Astrocyte (in vitro differentiated cells and primary cell): ENCODE data around the gene ADCY5. TPM values are rescaled to one million over a fixed set of nuclear protein-coding genes. Genes with fewer than 3 reads are reported as not detected.

ENCODE experiments used
- DNase-seq: peaks from one replicate; pipeline ENCODE4 v3.0.0-alpha.2; 2010; ENCODE audit warnings: low read depth
- FAIRE-seq: peaks from 2 replicates; lab custom pipeline; 2011; peaks lifted over from hg19 to GRCh38; lab: Jason Lieb, UNC
- H2AFZ ChIP-seq: 2 replicates; pipeline ENCODE4 v1.6.0; 2012; ENCODE audit warnings: low read depth, low read length, inconsistent platforms
- H3K27ac ChIP-seq: 2 replicates; pipeline ENCODE4 v1.5.1; 2011; ENCODE audit warnings: low read depth, low read length, inconsistent platforms
- H3K27me3 ChIP-seq: 2 replicates; pipeline ENCODE4 v1.6.0; 2011; ENCODE audit warnings: low read length, inconsistent platforms; ENCODE audit not compliant: insufficient read depth
- H3K36me3 ChIP-seq: 2 replicates; pipeline ENCODE4 v1.5.1; 2011; ENCODE audit warnings: low read length, inconsistent platforms; ENCODE audit not compliant: insufficient read depth
- H3K4me1 ChIP-seq: 2 replicates; pipeline ENCODE4 v1.5.1; 2011; ENCODE audit warnings: low read length, inconsistent platforms; ENCODE audit not compliant: insufficient read depth
- H3K4me2 ChIP-seq: 2 replicates; pipeline ENCODE4 v1.6.0; 2012; ENCODE audit warnings: low read length, inconsistent platforms
- H3K4me3 ChIP-seq: 2 replicates; pipeline ENCODE4 v1.5.1; 2011; ENCODE audit warnings: low read depth, mild to moderate bottlenecking, low read length, inconsistent platforms; ENCODE audit not compliant: insufficient read depth
- H3K79me2 ChIP-seq: 2 replicates; pipeline ENCODE4 v1.6.0; 2012; ENCODE audit warnings: mild to moderate bottlenecking, low read length, inconsistent platforms; ENCODE audit not compliant: insufficient read depth
- H3K9ac ChIP-seq: 2 replicates; pipeline ENCODE4 v1.6.0; 2012; ENCODE audit warnings: mild to moderate bottlenecking, low read length, inconsistent platforms
- H3K9me3 ChIP-seq: 2 replicates; pipeline ENCODE4 v1.5.1; 2012; ENCODE audit warnings: low read depth, mild to moderate bottlenecking, low read length, inconsistent platforms; ENCODE audit not compliant: insufficient read depth
- H4K20me1 ChIP-seq: 2 replicates; pipeline ENCODE4 v1.6.0; 2012; ENCODE audit warnings: low read length, inconsistent platforms; ENCODE audit not compliant: insufficient read depth
- H3K27ac Mint-ChIP-seq: one replicate; pipeline ENCODE4 v1.8.0; 2021; ENCODE audit warnings: mild to moderate bottlenecking, mixed read lengths; ENCODE audit not compliant: unreplicated experiment
- H3K27me3 Mint-ChIP-seq: one replicate; pipeline ENCODE4 v1.8.0; 2021; ENCODE audit warnings: low read depth, mixed read lengths; ENCODE audit not compliant: unreplicated experiment
- H3K36me3 Mint-ChIP-seq: one replicate; pipeline ENCODE4 v1.8.0; 2021; ENCODE audit warnings: low read depth, mixed read lengths; ENCODE audit not compliant: unreplicated experiment
- H3K4me1 Mint-ChIP-seq: one replicate; pipeline ENCODE4 v1.8.0; 2021; ENCODE audit warnings: low read depth, mixed read lengths; ENCODE audit not compliant: unreplicated experiment
- H3K4me3 Mint-ChIP-seq: one replicate; pipeline ENCODE4 v1.8.0; 2021; ENCODE audit warnings: mild to moderate bottlenecking, moderate library complexity, mixed read lengths; ENCODE audit not compliant: unreplicated experiment
- H3K9me3 Mint-ChIP-seq: one replicate; pipeline ENCODE4 v1.8.0; 2021; ENCODE audit warnings: mild to moderate bottlenecking, mixed read lengths; ENCODE audit not compliant: unreplicated experiment
- EZH2 ChIP-seq: IDR thresholded peaks from 2 replicates; pipeline ENCODE4 v1.6.1; 2012; ENCODE audit warnings: mild to moderate bottlenecking, low read length, inconsistent platforms; ENCODE audit not compliant: insufficient read depth
- total RNA-seq: library from RNA; stranded (reverse); gene quantifications from 2 replicates; pipeline ENCODE4 v1.2.1, GENCODE V29; 2021
- TF ChIP-seq, protein P1 (sequence below): IDR thresholded peaks from 2 replicates; pipeline ENCODE4 v1.5.1; 2011; ENCODE audit warnings: low read depth, mild to moderate bottlenecking, inconsistent platforms, low read length, moderate library complexity; ENCODE audit not compliant: insufficient read depth

The ADCY5 gene
- total RNA-seq, 1 donor from 2014 or later, result 1.2 TPM

DNA sequence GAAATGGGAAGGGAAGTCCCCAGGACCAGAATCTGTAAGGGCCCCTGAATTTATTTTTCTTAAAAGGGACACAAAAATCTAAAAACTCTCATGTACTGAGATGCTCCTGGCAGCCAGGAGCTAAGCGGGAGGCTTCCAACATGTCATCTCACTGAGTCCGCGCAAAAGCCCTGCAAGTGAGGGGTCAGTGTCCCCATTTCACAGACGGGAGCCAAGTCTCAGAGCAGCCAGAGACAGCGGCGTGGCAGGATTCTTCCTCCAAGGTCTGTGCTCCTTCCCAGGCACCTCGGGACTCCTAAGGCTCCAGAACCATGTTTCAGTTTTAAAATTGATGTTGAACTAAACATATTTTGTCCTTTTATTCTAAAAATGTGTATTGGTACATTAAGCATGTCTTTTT is 114.8 kb downstream of the ADCY5 start:
- TF ChIP-seq EZH2, result no peak
- H3K4me3 Mint-ChIP-seq, result no peak overlapping the region
- no peak overlapping the region for H2AFZ ChIP-seq
- no peak overlapping the region for H3K9ac ChIP-seq
- H3K4me1 Mint-ChIP-seq, result peaks cover 9% of the 10 kb centered on the region
- H3K79me2 ChIP-seq, result no peaks in the 10 kb centered on the region
- H3K27me3 ChIP-seq, result peaks cover 18% of the 10 kb centered on the region
- no peaks in the 10 kb centered on the region for H3K4me1 ChIP-seq
- DNase-seq, result no peak
- no peak overlapping the region for H3K4me2 ChIP-seq
- no peaks in the 10 kb centered on the region for H3K9me3 ChIP-seq
- peaks cover 40% of the 10 kb centered on the region for H3K27me3 Mint-ChIP-seq
- no peak for FAIRE-seq
- no peaks in the 10 kb centered on the region for H4K20me1 ChIP-seq
- H3K4me3 ChIP-seq, result no peak overlapping the region
- H3K36me3 Mint-ChIP-seq, result peaks cover 3% of the 10 kb centered on the region
- H3K27ac Mint-ChIP-seq, result no peak overlapping the region
- no peak overlapping the region for H3K27ac ChIP-seq
- H3K9me3 Mint-ChIP-seq, result peaks cover 4% of the 10 kb centered on the region
- H3K36me3 ChIP-seq, result no peaks in the 10 kb centered on the region

DNA sequence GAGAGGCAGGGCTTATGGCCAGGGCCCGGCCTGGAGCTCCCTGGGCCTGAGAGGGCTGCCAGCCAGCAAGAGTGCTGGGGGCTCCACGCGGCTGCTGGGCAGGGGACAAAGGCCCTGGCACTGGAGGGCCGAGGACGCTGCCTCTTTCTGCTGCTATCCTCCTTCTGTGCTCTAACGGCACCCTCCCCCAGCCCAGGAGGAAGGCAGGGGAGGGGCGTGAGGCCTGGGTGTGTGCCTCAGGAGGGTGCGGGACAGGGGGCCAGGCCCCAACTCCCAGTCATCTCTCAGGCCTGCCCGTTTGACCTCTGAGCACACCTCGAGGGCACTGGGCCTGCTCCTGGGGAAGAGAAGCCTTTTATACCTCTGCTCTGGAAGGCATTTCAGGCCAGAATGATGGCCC is 115.5 kb downstream of the ADCY5 start:
- Mint-ChIP-seq H3K4me1 (peaks cover 9% of the 10 kb centered on the region), H3K4me3 (no peak overlapping the region), H3K36me3 (peaks cover 3% of the 10 kb centered on the region), H3K27me3 (peaks cover 45% of the 10 kb centered on the region), H3K27ac (no peak overlapping the region), H3K9me3 (peaks cover 4% of the 10 kb centered on the region)
- H3K4me3 ChIP-seq, result no peak overlapping the region
- H3K4me2 ChIP-seq, result no peak overlapping the region
- DNase-seq, result no peak
- H2AFZ ChIP-seq, result no peak overlapping the region
- no peaks in the 10 kb centered on the region for H3K36me3 ChIP-seq
- H3K27me3 ChIP-seq, result peaks cover 12% of the 10 kb centered on the region
- H3K79me2 ChIP-seq, result no peaks in the 10 kb centered on the region
- no peaks in the 10 kb centered on the region for H3K4me1 ChIP-seq
- no peak for FAIRE-seq
- H3K9me3 ChIP-seq, result no peaks in the 10 kb centered on the region
- no peak for TF ChIP-seq EZH2
- TF ChIP-seq, protein P1, sequence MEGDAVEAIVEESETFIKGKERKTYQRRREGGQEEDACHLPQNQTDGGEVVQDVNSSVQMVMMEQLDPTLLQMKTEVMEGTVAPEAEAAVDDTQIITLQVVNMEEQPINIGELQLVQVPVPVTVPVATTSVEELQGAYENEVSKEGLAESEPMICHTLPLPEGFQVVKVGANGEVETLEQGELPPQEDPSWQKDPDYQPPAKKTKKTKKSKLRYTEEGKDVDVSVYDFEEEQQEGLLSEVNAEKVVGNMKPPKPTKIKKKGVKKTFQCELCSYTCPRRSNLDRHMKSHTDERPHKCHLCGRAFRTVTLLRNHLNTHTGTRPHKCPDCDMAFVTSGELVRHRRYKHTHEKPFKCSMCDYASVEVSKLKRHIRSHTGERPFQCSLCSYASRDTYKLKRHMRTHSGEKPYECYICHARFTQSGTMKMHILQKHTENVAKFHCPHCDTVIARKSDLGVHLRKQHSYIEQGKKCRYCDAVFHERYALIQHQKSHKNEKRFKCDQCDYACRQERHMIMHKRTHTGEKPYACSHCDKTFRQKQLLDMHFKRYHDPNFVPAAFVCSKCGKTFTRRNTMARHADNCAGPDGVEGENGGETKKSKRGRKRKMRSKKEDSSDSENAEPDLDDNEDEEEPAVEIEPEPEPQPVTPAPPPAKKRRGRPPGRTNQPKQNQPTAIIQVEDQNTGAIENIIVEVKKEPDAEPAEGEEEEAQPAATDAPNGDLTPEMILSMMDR, result no peak
- H3K9ac ChIP-seq, result no peak overlapping the region
- no peak overlapping the region for H3K27ac ChIP-seq
- no peaks in the 10 kb centered on the region for H4K20me1 ChIP-seq

DNA sequence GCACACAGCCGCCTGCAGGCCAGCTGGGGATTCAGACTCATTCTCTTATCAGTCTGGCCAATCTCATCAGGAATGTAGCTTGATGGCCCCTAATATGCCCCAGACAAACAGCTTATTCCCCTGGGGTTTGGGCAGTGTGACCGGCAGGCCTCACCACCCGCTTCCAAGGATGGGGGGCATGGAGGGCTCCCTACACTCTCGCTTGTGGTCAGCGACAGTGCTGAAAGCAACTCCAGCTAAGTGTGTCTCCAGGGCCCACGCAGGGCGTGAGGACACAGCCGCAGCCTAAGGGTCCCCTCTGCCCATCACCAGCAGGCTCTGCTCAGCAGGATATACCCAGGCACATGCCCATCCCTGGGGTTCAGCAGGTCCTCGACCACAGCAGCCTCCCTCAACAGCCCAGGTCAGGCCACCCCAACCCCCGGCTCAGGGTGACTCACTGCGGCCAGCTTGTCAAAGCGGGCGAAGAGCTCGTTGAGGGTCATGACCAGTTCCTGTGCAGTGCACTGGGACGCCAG is 116.7 kb downstream of the ADCY5 start:
- Histone ChIP-seq H3K79me2 (no peaks in the 10 kb centered on the region), H2AFZ (no peak overlapping the region), H4K20me1 (no peaks in the 10 kb centered on the region), H3K4me2 (no peak overlapping the region), H3K4me3 (no peak overlapping the region), H3K27ac (no peak overlapping the region), H3K9me3 (no peaks in the 10 kb centered on the region), H3K9ac (no peak overlapping the region), H3K4me1 (no peaks in the 10 kb centered on the region), H3K27me3 (peaks cover 17% of the 10 kb centered on the region), H3K36me3 (no peaks in the 10 kb centered on the region)
- TF ChIP-seq, protein P1, result no peak
- TF ChIP-seq EZH2, result no peak
- DNase-seq, result no peak
- Mint-ChIP-seq H3K27me3 (peaks cover 46% of the 10 kb centered on the region), H3K9me3 (no peaks in the 10 kb centered on the region), H3K4me1 (peaks cover 9% of the 10 kb centered on the region), H3K4me3 (no peak overlapping the region), H3K36me3 (no peaks in the 10 kb centered on the region), H3K27ac (no peak overlapping the region)
- no peak for FAIRE-seq
